ENCODE data around the gene TCF7.

The TCF7 gene

DNA sequence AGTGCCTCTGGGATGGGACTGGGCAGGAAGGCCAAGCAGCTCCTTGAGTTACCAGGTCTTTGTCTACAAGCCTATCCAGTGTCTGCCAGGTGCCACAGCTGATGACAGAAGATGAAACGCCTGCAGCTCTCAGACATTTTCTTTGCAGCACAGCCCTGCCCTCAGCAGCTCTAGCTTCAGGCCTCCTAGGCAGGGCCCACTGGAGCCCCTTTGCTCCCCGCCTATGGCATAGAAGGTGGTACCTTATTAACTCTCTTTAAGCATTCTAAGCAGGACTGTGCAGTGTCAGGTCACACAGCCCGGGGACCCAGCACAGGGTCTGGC, 63.6 kb downstream of the TCF7 start:
- Histone ChIP-seq H3K9ac (ENCODE audit: low read length) (no peak overlapping the region), H3K9me2 (replicated peaks; ENCODE audit: insufficient read depth, low read length) (no peaks in the 10 kb centered on the region), H3K36me3 (ENCODE audit: low read length) (no peaks in the 10 kb centered on the region), H3K79me2 (ENCODE audit: insufficient read depth, low read length) (peaks cover 36% of the 10 kb centered on the region), H3K27me3 (ENCODE audit: low read length) (no peaks in the 10 kb centered on the region), H3K27ac (ENCODE audit: low read depth, low read length) (no peak overlapping the region), H3K4me2 (ENCODE audit: low read depth, low read length, poor library complexity, severe bottlenecking) (no peak overlapping the region), H4K20me1 (ENCODE audit: low read depth, low read length) (peaks cover 9% of the 10 kb centered on the region; the same call in 1 of the 2 replicates), H3K4me3 (ENCODE audit: insufficient read depth, low read length, poor library complexity, severe bottlenecking) (no peak overlapping the region), H2AFZ (ENCODE audit: low read depth, low read length, severe bottlenecking) (no peak overlapping the region), H3K9me3 (ENCODE audit: insufficient read depth, low read length) (no peaks in the 10 kb centered on the region), H3F3A (ENCODE audit: insufficient read depth) (peaks cover 9% of the 10 kb centered on the region)
- TF ChIP-seq, protein P1, sequence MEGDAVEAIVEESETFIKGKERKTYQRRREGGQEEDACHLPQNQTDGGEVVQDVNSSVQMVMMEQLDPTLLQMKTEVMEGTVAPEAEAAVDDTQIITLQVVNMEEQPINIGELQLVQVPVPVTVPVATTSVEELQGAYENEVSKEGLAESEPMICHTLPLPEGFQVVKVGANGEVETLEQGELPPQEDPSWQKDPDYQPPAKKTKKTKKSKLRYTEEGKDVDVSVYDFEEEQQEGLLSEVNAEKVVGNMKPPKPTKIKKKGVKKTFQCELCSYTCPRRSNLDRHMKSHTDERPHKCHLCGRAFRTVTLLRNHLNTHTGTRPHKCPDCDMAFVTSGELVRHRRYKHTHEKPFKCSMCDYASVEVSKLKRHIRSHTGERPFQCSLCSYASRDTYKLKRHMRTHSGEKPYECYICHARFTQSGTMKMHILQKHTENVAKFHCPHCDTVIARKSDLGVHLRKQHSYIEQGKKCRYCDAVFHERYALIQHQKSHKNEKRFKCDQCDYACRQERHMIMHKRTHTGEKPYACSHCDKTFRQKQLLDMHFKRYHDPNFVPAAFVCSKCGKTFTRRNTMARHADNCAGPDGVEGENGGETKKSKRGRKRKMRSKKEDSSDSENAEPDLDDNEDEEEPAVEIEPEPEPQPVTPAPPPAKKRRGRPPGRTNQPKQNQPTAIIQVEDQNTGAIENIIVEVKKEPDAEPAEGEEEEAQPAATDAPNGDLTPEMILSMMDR (IDR thresholded peaks at IDR 0.05; ENCODE audit: insufficient read depth, low read length, poor library complexity, severe bottlenecking): no peak
- TF ChIP-seq EZH2phosphoT487 (conservative IDR thresholded peaks at IDR 0.05; ENCODE audit: low read length): no peak

DNA sequence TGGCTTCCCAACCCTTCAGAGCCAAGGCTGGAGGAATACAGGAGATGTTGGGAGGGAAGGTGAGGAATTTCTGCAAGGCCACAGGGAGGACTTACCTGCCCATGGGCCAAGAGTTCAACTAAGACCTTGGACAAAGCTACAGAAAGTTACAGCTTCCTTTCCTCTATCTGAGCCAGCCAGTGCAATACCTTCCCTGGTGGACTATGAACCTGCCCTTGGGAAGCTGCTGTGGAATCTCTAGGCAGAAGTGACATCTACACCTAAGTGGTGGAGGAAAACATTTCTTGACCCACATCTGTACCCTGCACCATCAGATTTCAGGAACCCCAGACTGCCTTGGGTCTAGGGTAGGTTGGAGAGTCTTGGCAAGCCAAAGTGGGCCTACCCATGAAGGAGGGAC, 69.0 kb downstream of the TCF7 start:
- H2AFZ ChIP-seq (ENCODE audit: low read depth, low read length, severe bottlenecking): no peak overlapping the region
- TF ChIP-seq, protein P1 (IDR thresholded peaks at IDR 0.05; ENCODE audit: insufficient read depth, low read length, poor library complexity, severe bottlenecking): no peak
- no peak for TF ChIP-seq EZH2phosphoT487 (conservative IDR thresholded peaks at IDR 0.05; ENCODE audit: low read length)
- no peak overlapping the region for H3K27ac ChIP-seq (ENCODE audit: low read depth, low read length)
- no peaks in the 10 kb centered on the region for H3K36me3 ChIP-seq (ENCODE audit: low read length)
- no peak overlapping the region for H3K4me2 ChIP-seq (ENCODE audit: low read depth, low read length, poor library complexity, severe bottlenecking)
- no peaks in the 10 kb centered on the region for H3K27me3 ChIP-seq (ENCODE audit: low read length)
- H3F3A ChIP-seq (ENCODE audit: insufficient read depth): 0 out of 2 replicates have a peak, but pooled peaks cover 6% of the 10 kb centered on the region
- no peaks in the 10 kb centered on the region for H3K9me2 ChIP-seq (replicated peaks; ENCODE audit: insufficient read depth, low read length)
- H3K79me2 ChIP-seq (ENCODE audit: insufficient read depth, low read length): no peaks in the 10 kb centered on the region
- H3K9ac ChIP-seq (ENCODE audit: low read length): no peak overlapping the region
- H3K4me3 ChIP-seq (ENCODE audit: insufficient read depth, low read length, poor library complexity, severe bottlenecking): no peak overlapping the region
- H4K20me1 ChIP-seq (ENCODE audit: low read depth, low read length): no peaks in the 10 kb centered on the region
- no peaks in the 10 kb centered on the region for H3K9me3 ChIP-seq (ENCODE audit: insufficient read depth, low read length)

DNA sequence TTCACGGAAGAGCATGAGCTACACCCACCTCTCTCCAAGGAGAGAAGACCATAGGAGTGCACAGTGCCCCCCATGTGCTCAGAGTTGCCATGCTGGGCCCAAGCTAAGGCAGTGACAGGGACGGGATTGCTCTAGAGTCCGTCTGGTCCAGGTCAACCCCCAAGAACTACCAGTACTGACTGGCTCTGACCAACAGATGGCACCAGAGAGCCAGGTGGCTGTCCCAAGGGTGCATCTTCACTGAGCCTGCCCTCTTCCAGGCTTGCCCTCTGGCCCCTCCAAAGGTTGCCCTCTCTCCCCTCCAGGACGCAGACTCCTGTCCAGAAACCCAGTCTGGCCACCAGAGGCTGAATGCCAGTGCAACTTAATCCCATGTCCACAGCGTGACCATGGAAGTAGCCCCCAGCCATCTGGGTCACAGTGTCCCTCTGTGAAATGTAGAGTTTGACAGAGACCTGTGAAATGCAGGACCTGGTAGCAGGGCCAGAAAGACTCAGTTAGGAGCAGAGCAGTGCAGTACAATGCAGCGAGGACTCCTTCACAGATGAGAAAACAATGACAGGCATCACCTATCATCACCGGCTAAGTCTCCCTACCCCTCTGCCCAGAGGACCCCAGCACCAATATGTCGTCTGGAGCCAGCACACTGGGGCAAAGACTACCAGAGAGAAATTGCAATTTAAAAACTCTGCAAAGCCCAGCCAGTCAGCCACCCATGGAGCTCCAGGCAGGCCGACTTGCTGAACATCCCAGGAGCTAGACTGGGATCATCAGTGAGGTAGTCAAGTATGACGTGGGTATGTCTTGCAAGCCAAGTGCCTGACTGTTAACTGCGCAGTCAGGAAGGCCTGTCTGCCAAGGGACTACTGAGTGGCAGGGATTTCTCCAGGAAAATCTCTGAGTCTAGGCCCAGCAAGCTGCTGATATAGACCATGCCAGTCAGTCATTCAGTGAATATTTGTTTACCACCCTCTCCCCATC, 70.0 kb downstream of the TCF7 start:
- H3K4me3 ChIP-seq (ENCODE audit: insufficient read depth, low read length, poor library complexity, severe bottlenecking): no peak overlapping the region
- H3K9ac ChIP-seq (ENCODE audit: low read length): no peak overlapping the region
- H3F3A ChIP-seq (ENCODE audit: insufficient read depth): 0 out of 2 replicates have a peak, but pooled peaks cover 7% of the 10 kb centered on the region
- H3K27me3 ChIP-seq (ENCODE audit: low read length): no peaks in the 10 kb centered on the region
- no peaks in the 10 kb centered on the region for H3K9me2 ChIP-seq (replicated peaks; ENCODE audit: insufficient read depth, low read length)
- H3K9me3 ChIP-seq (ENCODE audit: insufficient read depth, low read length): no peaks in the 10 kb centered on the region
- no peaks in the 10 kb centered on the region for H4K20me1 ChIP-seq (ENCODE audit: low read depth, low read length)
- H3K27ac ChIP-seq (ENCODE audit: low read depth, low read length): no peak overlapping the region
- no peak overlapping the region for H3K4me2 ChIP-seq (ENCODE audit: low read depth, low read length, poor library complexity, severe bottlenecking)
- no peak overlapping the region for H2AFZ ChIP-seq (ENCODE audit: low read depth, low read length, severe bottlenecking)
- no peaks in the 10 kb centered on the region for H3K79me2 ChIP-seq (ENCODE audit: insufficient read depth, low read length)
- TF ChIP-seq EZH2phosphoT487 (conservative IDR thresholded peaks at IDR 0.05; ENCODE audit: low read length): no peak
- TF ChIP-seq, protein P1 (IDR thresholded peaks at IDR 0.05; ENCODE audit: insufficient read depth, low read length, poor library complexity, severe bottlenecking): peak; percentile 67
- H3K36me3 ChIP-seq (ENCODE audit: low read length): no peaks in the 10 kb centered on the region

Data from SU-DHL-6 (cell line).